CD4-positive, alpha-beta T cell (primary cell): ENCODE measurements around the gene UQCC2. TPM values are rescaled to one million over a fixed set of nuclear protein-coding genes. Genes with fewer than 3 reads are reported as not detected.

ENCODE experiments used
- ATAC-seq: fragments of 200-7000 bp; cut with Tn5 transposase; one replicate; pipeline ENCODE4 v1.10.0; 2022; ENCODE audit warnings: mild to moderate bottlenecking; ENCODE audit not compliant: poor library complexity
- CTCF ChIA-PET: fragments of 350-600 bp; sonication (Branson Sonifier 250); formaldehyde crosslinking; loops from one replicate; lab custom pipeline; 2021; ENCODE audit warnings: antibody characterized with exemption, inconsistent platforms; lab: Charles Lee
- POLR2A ChIA-PET: fragments of 350-600 bp; sonication (Branson Sonifier 250); formaldehyde crosslinking; loops from one replicate; lab custom pipeline; 2021; ENCODE audit warnings: antibody characterized with exemption, inconsistent platforms; lab: Charles Lee
- DNase-seq, 14 experiments: peaks; one replicate each; pipeline ENCODE4 v3.0.0-alpha.2; 2013 to 2020; ENCODE audit warnings: mixed read lengths in 2 of 14
- H3K27ac ChIP-seq, 2 donors: one replicate each; pipeline versions ENCODE4 v1.5.1 to v1.7.0; 2013; ENCODE audit warnings: low read length in 2 of 2, low read depth in 1 of 2, mild to moderate bottlenecking in 1 of 2
- H3K27me3 ChIP-seq, 2 experiments: 1 replicate in 1 of 2; 2 replicates in 1 of 2; pipeline versions ENCODE4 v1.6.1 to v1.7.0; 2013; ENCODE audit warnings: low read length in 2 of 2, control low read depth in 1 of 2, mild to moderate bottlenecking in 1 of 2, moderate library complexity in 1 of 2; ENCODE audit not compliant: insufficient read depth in 2 of 2, control insufficient read depth in 1 of 2
- H3K36me3 ChIP-seq: one replicate; pipeline ENCODE4 v1.6.1; 2013; ENCODE audit warnings: low read length, control low read depth; ENCODE audit not compliant: insufficient read depth
- H3K4me1 ChIP-seq: one replicate; pipeline ENCODE4 v1.6.1; 2013; ENCODE audit warnings: low read length, control low read depth; ENCODE audit not compliant: insufficient read depth
- H3K4me3 ChIP-seq: one replicate; pipeline ENCODE4 v1.5.1; 2013; ENCODE audit warnings: mild to moderate bottlenecking, low read length, moderate library complexity
- H3K9me3 ChIP-seq, 2 experiments: 1 replicate in 1 of 2; 2 replicates in 1 of 2; pipeline versions ENCODE4 v1.6.1 to v1.7.0; 2013; ENCODE audit warnings: low read length in 2 of 2, mild to moderate bottlenecking in 2 of 2, control low read depth in 1 of 2, moderate library complexity in 1 of 2; ENCODE audit not compliant: control insufficient read depth in 1 of 2, insufficient read depth in 1 of 2
- H3K27ac Mint-ChIP-seq: one replicate; pipeline ENCODE4 v1.8.0; 2020; ENCODE audit warnings: mixed read lengths
- H3K27me3 Mint-ChIP-seq: one replicate; pipeline ENCODE4 v1.8.0; 2021; ENCODE audit warnings: mixed read lengths
- H3K36me3 Mint-ChIP-seq: one replicate; pipeline ENCODE4 v1.8.0; 2021; ENCODE audit warnings: low read depth, mixed read lengths
- H3K4me1 Mint-ChIP-seq: one replicate; pipeline ENCODE4 v1.8.0; 2021; ENCODE audit warnings: low read depth, mixed read lengths
- H3K4me3 Mint-ChIP-seq: one replicate; pipeline ENCODE4 v1.8.0; 2020; ENCODE audit warnings: mild to moderate bottlenecking, mixed read lengths
- H3K9me3 Mint-ChIP-seq: one replicate; pipeline ENCODE4 v1.8.0; 2020; ENCODE audit warnings: mixed read lengths
- intact Hi-C, 2 experiments: fragments of 100-400 bp; cut with DNase I in 1 of 2; cut with micrococcal nuclease in 1 of 2; formaldehyde crosslinking; loops; one replicate each; pipeline versions ENCODE4 v1.15.1 to v1.9.0; 2023 to 2025; cut with DNase I, micrococcal nuclease
- total RNA-seq, 174 experiments: library from RNA in 2 of 174; stranded (reverse) in 2 of 174; gene quantifications; one replicate each; pipeline ENCODE4 v1.2.3 and lab custom pipeline; 2021 to 2026
- TF ChIP-seq, protein P1 (sequence below): fragments of 200-600 bp; IDR thresholded peaks from one replicate; pipeline ENCODE4 v1.8.0; 2022; ENCODE audit warnings: antibody characterized with exemption, mild to moderate bottlenecking

The UQCC2 gene
- total RNA-seq, 2 experiments from 2014 or later = 8.7 to 9.3 TPM

DNA sequence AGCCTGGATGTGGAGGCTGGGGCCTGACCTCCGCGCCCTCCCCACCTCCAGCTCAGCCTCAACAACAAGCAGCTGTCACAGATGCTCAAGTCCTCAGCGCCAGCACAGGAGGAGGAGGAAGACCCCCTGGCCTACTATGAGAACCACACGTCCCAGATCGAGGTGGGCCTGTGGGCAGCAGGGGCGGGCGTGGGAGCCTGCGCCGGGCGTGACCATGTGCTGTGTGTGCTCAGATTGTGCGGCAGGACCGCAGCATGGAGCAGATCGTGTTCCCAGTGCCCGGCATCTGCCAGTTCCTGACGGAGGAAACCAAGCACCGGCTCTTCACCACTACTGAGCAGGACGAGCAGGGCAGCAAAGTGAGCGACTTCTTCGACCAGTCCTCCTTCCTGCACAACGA lies 23.5 kb downstream of the UQCC2 start:
- Mint-ChIP-seq H3K27ac (no peak overlapping the region), H3K36me3 (peaks cover 95% of the 10 kb centered on the region), H3K27me3 (no peaks in the 10 kb centered on the region), H3K9me3 (no peaks in the 10 kb centered on the region), H3K4me1 (peaks cover 28% of the 10 kb centered on the region), H3K4me3 (no peak overlapping the region)
- POLR2A ChIA-PET = no interaction called here
- Histone ChIP-seq H3K36me3 (peaks cover 91% of the 10 kb centered on the region), H3K27me3 (no peaks in the 10 kb centered on the region), H3K4me3 (no peak overlapping the region), H3K27ac (no peak overlapping the region), H3K4me1 (peaks cover 26% of the 10 kb centered on the region), H3K9me3 (no peaks in the 10 kb centered on the region)
- ATAC-seq = no peak
- intact Hi-C loops = no loop called here
- TF ChIP-seq, protein P1, sequence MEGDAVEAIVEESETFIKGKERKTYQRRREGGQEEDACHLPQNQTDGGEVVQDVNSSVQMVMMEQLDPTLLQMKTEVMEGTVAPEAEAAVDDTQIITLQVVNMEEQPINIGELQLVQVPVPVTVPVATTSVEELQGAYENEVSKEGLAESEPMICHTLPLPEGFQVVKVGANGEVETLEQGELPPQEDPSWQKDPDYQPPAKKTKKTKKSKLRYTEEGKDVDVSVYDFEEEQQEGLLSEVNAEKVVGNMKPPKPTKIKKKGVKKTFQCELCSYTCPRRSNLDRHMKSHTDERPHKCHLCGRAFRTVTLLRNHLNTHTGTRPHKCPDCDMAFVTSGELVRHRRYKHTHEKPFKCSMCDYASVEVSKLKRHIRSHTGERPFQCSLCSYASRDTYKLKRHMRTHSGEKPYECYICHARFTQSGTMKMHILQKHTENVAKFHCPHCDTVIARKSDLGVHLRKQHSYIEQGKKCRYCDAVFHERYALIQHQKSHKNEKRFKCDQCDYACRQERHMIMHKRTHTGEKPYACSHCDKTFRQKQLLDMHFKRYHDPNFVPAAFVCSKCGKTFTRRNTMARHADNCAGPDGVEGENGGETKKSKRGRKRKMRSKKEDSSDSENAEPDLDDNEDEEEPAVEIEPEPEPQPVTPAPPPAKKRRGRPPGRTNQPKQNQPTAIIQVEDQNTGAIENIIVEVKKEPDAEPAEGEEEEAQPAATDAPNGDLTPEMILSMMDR = no peak
- CTCF ChIA-PET = interaction anchor here (1.5 kb wide), 1 partner anchor 12 kb away, joined by 4 read pairs; no protein-coding TSS in a partner anchor
- DNase-seq = no peak

DNA sequence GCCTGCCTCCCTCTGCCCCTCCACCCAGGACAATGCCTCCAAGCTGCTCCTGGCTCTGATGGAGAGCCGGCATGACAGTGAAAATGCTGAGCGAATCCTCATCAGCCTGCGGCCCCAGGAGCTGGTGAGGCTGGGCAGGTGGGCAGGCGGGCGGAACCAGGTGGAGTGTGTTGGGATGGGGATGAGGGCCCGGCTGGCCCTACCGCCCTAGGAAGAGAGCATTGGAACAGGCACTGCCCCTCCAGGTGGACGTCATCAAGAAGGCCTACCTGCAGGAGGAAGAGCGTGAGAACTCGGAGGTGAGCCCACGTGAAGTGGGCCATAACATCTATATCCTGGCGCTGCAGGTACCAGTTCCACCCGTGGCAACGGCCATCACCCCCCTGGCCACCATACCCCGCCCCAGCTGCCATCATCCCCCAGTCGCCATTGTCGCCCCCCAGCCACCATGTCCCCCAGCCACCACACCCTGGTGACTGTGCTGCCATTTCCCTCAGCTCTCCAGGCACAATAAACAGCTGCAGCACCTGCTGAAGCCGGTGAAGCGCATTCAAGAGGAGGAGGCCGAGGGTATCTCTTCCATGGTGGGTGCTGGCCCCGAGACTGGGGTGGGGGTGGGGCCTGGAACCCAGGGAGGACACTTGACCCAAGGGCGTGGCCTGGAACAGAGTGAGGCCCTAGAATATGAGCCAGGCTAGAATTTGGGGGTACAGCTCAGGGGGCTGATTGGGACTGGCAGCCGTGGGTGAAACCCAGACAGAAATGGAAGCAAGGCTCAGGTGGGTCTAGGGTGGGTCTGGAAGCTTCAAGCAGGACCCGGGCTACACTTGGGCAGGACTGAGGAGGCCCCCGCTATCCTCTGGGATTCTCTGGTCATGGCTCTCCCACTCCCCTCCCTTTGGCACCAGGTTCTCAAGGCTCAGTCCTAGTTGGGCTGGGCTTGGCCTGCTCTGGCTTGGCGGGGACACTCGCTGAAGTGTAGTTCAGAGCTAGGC lies 24.2 kb downstream of the UQCC2 start:
- Histone ChIP-seq H3K27me3 (no peaks in the 10 kb centered on the region), H3K27ac (no peak overlapping the region), H3K36me3 (peaks cover 94% of the 10 kb centered on the region), H3K4me3 (no peak overlapping the region), H3K4me1 (peaks cover 26% of the 10 kb centered on the region), H3K9me3 (no peaks in the 10 kb centered on the region)
- no peaks in the 10 kb centered on the region for H3K27me3 Mint-ChIP-seq
- peaks cover 28% of the 10 kb centered on the region for H3K4me1 Mint-ChIP-seq
- no peak overlapping the region for H3K27ac Mint-ChIP-seq
- H3K9me3 Mint-ChIP-seq = no peaks in the 10 kb centered on the region
- ATAC-seq (no peak), DNase-seq (no peak)
- CTCF ChIA-PET = interaction anchor here (1.5 kb wide), 1 partner anchor 13 kb away, joined by 4 read pairs; no protein-coding TSS in a partner anchor
- no peak overlapping the region for H3K4me3 Mint-ChIP-seq
- TF ChIP-seq, protein P1 = no peak
- H3K36me3 Mint-ChIP-seq = peaks cover 95% of the 10 kb centered on the region
- intact Hi-C loops = no loop called here
- POLR2A ChIA-PET = no interaction called here

DNA sequence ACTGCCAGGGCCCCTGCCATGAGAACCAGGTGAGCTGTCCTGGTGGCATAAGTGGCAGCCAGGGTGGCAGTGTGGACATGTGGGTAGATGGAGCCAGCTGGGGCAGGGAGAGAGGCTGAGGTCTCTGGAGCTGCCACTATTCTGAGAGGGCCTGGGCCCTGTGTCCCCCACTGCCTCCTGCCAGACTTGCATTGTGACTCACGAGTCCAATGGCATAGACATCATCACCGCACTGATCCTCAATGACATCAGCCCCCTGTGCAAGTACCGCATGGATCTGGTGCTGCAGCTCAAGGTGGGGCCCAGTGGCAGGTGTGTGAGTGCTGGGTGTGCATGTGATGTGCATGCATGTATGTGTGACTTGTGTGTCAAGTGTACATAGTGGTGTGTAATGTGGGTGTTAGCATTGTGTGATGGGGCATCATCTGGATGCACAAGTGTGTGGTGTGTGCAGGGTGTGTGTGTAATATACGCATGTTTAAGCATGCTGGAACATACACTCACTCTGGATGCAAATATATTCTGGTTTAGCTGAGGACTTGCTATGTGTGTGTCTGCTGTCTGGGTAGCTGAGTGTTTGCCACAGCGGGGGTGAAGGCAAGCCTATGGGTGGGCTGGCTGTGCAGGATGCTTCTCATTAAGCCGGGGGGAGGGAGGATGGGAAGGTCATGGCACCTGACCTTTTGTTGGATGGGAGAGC lies 25.1 kb downstream of the UQCC2 start:
- Histone ChIP-seq H3K4me3 (no peak overlapping the region), H3K36me3 (peaks cover 94% of the 10 kb centered on the region), H3K27me3 (no peaks in the 10 kb centered on the region), H3K9me3 (no peaks in the 10 kb centered on the region), H3K27ac (no peak overlapping the region), H3K4me1 (peaks cover 18% of the 10 kb centered on the region)
- TF ChIP-seq, protein P1 = no peak
- H3K36me3 Mint-ChIP-seq = peaks cover 97% of the 10 kb centered on the region
- no peak for DNase-seq
- no peak overlapping the region for H3K27ac Mint-ChIP-seq
- no peak for ATAC-seq
- H3K27me3 Mint-ChIP-seq = no peaks in the 10 kb centered on the region
- H3K9me3 Mint-ChIP-seq = no peaks in the 10 kb centered on the region
- CTCF ChIA-PET = interaction anchor here (1.5 kb wide), 1 partner anchor 14 kb away, joined by 4 read pairs; no protein-coding TSS in a partner anchor
- intact Hi-C loops = no loop called here
- POLR2A ChIA-PET = no interaction called here
- no peak overlapping the region for H3K4me3 Mint-ChIP-seq
- peaks cover 20% of the 10 kb centered on the region for H3K4me1 Mint-ChIP-seq
